ENCODE results near the gene FTO. TPM values are rescaled to one million over a fixed set of nuclear protein-coding genes. Genes with fewer than 3 reads are reported as not detected.

FTO gene
- total and polyA plus RNA-seq, 2 donors from 2014 or later: 22.3 to 116 TPM

DNA sequence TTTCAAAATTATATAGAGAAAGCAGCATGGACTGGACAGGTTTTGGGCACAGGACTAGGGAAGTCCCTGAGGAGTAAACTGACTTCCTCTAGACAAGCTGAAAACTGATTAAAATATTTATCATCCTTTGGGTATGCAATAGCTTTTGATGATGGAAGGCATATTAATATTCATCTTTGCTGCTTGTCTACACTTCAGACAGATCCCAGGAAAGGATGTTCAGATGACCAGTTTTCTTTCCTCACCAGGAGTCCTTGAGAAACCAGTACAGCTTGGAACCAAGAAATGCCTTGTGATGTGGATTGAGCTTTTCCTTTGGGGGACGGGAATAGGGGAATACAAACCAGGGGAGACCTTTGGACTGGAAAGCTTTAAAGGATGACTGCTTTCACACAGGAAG lies 195.5 kb downstream of the FTO start:
- FAIRE-seq (no peak), DNase-seq (no peak)
- H3K27ac ChIP-seq (ENCODE audit: low read depth in 2 of 2, low read length in 2 of 2): no peak overlapping the region
- H3K36me3 ChIP-seq (ENCODE audit: control insufficient read depth in 2 of 3, insufficient read depth in 3 of 3, low read length in 3 of 3): no peaks in the 10 kb centered on the region
- TF ChIP-seq, protein P1, sequence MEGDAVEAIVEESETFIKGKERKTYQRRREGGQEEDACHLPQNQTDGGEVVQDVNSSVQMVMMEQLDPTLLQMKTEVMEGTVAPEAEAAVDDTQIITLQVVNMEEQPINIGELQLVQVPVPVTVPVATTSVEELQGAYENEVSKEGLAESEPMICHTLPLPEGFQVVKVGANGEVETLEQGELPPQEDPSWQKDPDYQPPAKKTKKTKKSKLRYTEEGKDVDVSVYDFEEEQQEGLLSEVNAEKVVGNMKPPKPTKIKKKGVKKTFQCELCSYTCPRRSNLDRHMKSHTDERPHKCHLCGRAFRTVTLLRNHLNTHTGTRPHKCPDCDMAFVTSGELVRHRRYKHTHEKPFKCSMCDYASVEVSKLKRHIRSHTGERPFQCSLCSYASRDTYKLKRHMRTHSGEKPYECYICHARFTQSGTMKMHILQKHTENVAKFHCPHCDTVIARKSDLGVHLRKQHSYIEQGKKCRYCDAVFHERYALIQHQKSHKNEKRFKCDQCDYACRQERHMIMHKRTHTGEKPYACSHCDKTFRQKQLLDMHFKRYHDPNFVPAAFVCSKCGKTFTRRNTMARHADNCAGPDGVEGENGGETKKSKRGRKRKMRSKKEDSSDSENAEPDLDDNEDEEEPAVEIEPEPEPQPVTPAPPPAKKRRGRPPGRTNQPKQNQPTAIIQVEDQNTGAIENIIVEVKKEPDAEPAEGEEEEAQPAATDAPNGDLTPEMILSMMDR (IDR thresholded peaks at IDR 0.05; ENCODE audit: borderline replicate concordance, extremely low read depth, insufficient read depth): no peak
- H3K27me3 ChIP-seq (ENCODE audit: control insufficient read depth, insufficient read depth, low read length): no peaks in the 10 kb centered on the region
- peaks cover 0 to 11% (median 0%) of the 10 kb centered on the region in 3 donors for H3K4me1 ChIP-seq (ENCODE audit: control insufficient read depth in 2 of 3, insufficient read depth in 2 of 3, low read depth in 1 of 3, low read length in 3 of 3)
- no peak overlapping the region for H3K4me3 ChIP-seq (ENCODE audit: low read length in 3 of 3)
- H3K9ac ChIP-seq (ENCODE audit: low read length in 3 of 3): no peak overlapping the region
- intact Hi-C loops (cut with DNase I): no loop called here
- H3K9me3 ChIP-seq (ENCODE audit: control insufficient read depth in 2 of 3, insufficient read depth in 1 of 3, low read length in 3 of 3): no peaks in the 10 kb centered on the region

DNA sequence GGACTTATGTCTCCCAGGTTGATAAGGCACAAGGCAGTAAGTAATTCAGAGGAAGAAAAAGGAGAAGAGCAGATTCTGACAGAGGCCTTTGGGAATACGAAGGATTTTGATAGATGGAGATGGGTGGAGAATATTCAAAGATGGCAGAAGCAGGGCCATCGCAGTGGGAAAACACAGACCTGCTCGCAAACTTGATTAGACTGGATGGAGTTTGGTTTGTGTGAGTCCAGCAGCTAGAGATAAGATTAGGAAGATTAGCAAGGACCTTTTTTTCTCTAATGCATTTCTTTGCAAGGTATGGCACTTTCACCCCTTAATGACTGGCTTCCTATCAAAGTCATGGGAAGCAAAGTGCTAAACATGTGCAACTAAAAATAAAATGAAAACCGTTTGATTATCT lies 196.7 kb downstream of the FTO start:
- TF ChIP-seq, protein P1 (IDR thresholded peaks at IDR 0.05; ENCODE audit: borderline replicate concordance, extremely low read depth, insufficient read depth): no peak
- H3K27me3 ChIP-seq (ENCODE audit: control insufficient read depth, insufficient read depth, low read length): no peaks in the 10 kb centered on the region
- peaks cover 0 to 11% (median 0%) of the 10 kb centered on the region in 3 donors for H3K4me1 ChIP-seq (ENCODE audit: control insufficient read depth in 2 of 3, insufficient read depth in 2 of 3, low read depth in 1 of 3, low read length in 3 of 3)
- FAIRE-seq: no peak
- H3K27ac ChIP-seq (ENCODE audit: low read depth in 2 of 2, low read length in 2 of 2): no peak overlapping the region
- H3K36me3 ChIP-seq (ENCODE audit: control insufficient read depth in 2 of 3, insufficient read depth in 3 of 3, low read length in 3 of 3): no peaks in the 10 kb centered on the region
- no peak overlapping the region for H3K9ac ChIP-seq (ENCODE audit: low read length in 3 of 3)
- intact Hi-C loops (cut with DNase I): no loop called here
- H3K4me3 ChIP-seq (ENCODE audit: low read length in 3 of 3): no peak overlapping the region
- no peaks in the 10 kb centered on the region for H3K9me3 ChIP-seq (ENCODE audit: control insufficient read depth in 2 of 3, insufficient read depth in 1 of 3, low read length in 3 of 3)
- DNase-seq: no peak

DNA sequence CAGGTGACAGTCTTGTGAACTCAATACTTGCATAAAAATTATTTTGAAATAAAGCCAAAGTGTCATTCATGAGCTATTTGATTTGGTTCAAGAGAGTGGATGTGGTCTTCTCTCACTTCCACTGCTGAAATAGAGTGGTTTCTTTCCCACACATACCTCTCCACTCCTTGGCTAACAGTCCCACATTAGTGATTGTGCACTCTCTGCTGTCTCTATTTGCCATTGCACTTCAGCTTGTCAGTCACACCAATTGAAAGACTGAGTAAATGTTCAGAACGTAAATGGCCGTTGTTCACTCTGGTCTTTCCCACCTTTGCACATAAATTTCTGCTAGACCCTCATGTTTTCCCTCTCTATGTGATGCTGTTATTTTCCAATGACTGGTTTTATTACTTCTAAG lies 197.5 kb downstream of the FTO start:
- DNase-seq: no peak
- no peak overlapping the region for H3K9ac ChIP-seq (ENCODE audit: low read length in 3 of 3)
- H3K27me3 ChIP-seq (ENCODE audit: control insufficient read depth, insufficient read depth, low read length): no peaks in the 10 kb centered on the region
- intact Hi-C loops (cut with DNase I): no loop called here
- no peak overlapping the region for H3K4me3 ChIP-seq (ENCODE audit: low read length in 3 of 3)
- H3K4me1 ChIP-seq (ENCODE audit: control insufficient read depth in 2 of 3, insufficient read depth in 2 of 3, low read depth in 1 of 3, low read length in 3 of 3): peaks cover 0 to 11% (median 0%) of the 10 kb centered on the region in 3 donors
- H3K36me3 ChIP-seq (ENCODE audit: control insufficient read depth in 2 of 3, insufficient read depth in 3 of 3, low read length in 3 of 3): no peaks in the 10 kb centered on the region
- no peak for FAIRE-seq
- no peak overlapping the region for H3K27ac ChIP-seq (ENCODE audit: low read depth in 2 of 2, low read length in 2 of 2)
- no peaks in the 10 kb centered on the region for H3K9me3 ChIP-seq (ENCODE audit: control insufficient read depth in 2 of 3, insufficient read depth in 1 of 3, low read length in 3 of 3)
- TF ChIP-seq, protein P1 (IDR thresholded peaks at IDR 0.05; ENCODE audit: borderline replicate concordance, extremely low read depth, insufficient read depth): no peak

DNA sequence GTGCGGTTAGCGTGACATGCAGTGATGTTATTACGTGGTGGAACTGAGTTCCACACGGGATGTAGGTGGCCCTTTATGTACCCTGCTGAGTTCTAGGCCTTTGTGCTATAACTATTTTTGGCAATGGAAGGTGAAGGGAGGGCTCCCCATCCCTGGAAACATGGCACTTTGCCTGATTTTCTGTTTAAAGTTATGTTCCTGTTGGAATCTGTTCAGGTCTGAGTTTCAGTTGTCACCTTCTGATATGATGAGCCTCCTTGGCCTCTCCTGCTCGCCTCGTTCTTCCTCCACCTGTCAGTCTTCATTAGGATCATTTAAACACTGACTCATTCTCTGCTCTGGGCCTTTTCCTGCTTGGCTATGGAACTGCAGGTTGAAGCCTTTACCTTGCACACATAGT lies 200.6 kb downstream of the FTO start:
- H3K27me3 ChIP-seq (ENCODE audit: control insufficient read depth, insufficient read depth, low read length): no peaks in the 10 kb centered on the region
- H3K36me3 ChIP-seq (ENCODE audit: control insufficient read depth in 2 of 3, insufficient read depth in 3 of 3, low read length in 3 of 3): no peaks in the 10 kb centered on the region
- peaks cover 0 to 5% (median 0%) of the 10 kb centered on the region in 3 donors for H3K4me1 ChIP-seq (ENCODE audit: control insufficient read depth in 2 of 3, insufficient read depth in 2 of 3, low read depth in 1 of 3, low read length in 3 of 3)
- no peak overlapping the region for H3K4me3 ChIP-seq (ENCODE audit: low read length in 3 of 3)
- intact Hi-C loops (cut with DNase I): no loop called here
- DNase-seq (no peak), FAIRE-seq (no peak)
- no peaks in the 10 kb centered on the region for H3K9me3 ChIP-seq (ENCODE audit: control insufficient read depth in 2 of 3, insufficient read depth in 1 of 3, low read length in 3 of 3)
- no peak overlapping the region for H3K9ac ChIP-seq (ENCODE audit: low read length in 3 of 3)
- TF ChIP-seq, protein P1 (IDR thresholded peaks at IDR 0.05; ENCODE audit: borderline replicate concordance, extremely low read depth, insufficient read depth): no peak
- no peak overlapping the region for H3K27ac ChIP-seq (ENCODE audit: low read depth in 2 of 2, low read length in 2 of 2)

Data from kidney (tissue), 14 donors.